Measurements from ENCODE around the gene CYGB. TPM values are rescaled to one million over a fixed set of nuclear protein-coding genes. Genes with fewer than 3 reads are reported as not detected.
A peak's percentile ranks its signal among the peaks of the same experiment; 100 is the strongest.

The CYGB gene
- total and polyA plus RNA-seq, 2 of the 13 experiments (the other 11 are each of a cell fraction or from before 2014, with no cell fraction given) = 18.9 to 27.1 TPM

DNA sequence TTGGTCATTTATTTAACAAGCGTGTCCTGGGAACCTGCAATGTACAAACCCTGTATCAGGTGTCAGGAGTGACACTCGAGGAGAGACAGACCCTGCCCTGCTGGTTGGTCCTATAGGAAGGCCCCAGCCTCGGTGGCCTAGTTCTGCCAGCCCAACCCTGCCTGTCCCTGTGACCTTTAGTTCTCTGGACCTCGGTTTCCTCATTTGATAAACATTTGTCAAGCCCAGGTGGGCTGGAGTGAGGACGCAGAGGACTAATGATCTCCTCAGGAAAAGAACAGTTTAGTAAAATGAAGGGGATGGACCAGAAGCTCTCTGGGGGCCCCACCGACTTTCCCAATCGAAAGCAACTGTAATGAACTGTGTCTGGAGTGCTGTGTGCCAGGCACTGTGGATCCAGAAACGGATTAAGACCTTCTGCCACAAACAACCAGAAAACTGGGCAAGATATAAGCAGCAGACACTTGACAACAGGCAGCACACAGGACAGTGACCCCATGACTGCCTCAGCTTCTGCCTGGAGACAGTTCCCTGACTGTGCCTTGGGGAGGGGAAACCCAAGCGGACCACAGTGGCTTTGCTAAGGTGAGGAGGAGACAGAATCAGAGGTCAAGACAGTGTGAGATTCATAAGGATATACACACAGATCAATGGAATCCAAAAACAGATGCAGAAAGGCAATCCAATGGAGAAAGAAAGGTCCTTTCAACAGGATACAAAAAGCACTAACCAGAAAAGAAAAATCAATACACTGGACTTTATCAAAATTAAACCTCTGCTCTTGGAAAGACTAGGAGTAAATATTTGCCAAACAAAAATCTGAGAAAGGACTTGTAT, 11.1 kb upstream of the CYGB start:
- Histone ChIP-seq H3K4me2 (ENCODE audit: low read depth, low read length) (peak overlapping the region; percentile 93), H3K27ac (ENCODE audit: extremely low read length, insufficient read depth, low read length) (peak overlapping the region; percentile 69), H3K27me3 (ENCODE audit: control insufficient read depth in 1 of 2, insufficient read depth in 2 of 2, low read length in 2 of 2) (no peaks in the 10 kb centered on the region), H2AFZ (ENCODE audit: low read length) (no peak overlapping the region), H3K4me1 (ENCODE audit: insufficient read depth, low read length) (peaks cover 71% of the 10 kb centered on the region), H3K79me2 (ENCODE audit: insufficient read depth, low read length) (peaks cover 42% of the 10 kb centered on the region), H3K36me3 (replicated peaks in 1 of 2; ENCODE audit: control insufficient read depth in 1 of 2, insufficient read depth in 2 of 2, low read length in 2 of 2) (peaks cover 7% of the 10 kb centered on the region in 2 experiments; a peak in 4 of 5 replicates), H3K9me3 (ENCODE audit: low read length) (no peaks in the 10 kb centered on the region), H4K20me1 (ENCODE audit: insufficient read depth, low read length) (peaks cover 7% of the 10 kb centered on the region; the same call in 1 of the 2 replicates), H3K9ac (ENCODE audit: insufficient read depth, low read depth, low read length) (peak overlapping the region; percentile 63), H3K4me3 (replicated peaks in 1 of 3; ENCODE audit: insufficient read depth in 1 of 3, low read depth in 2 of 3, low read length in 3 of 3) (peak overlapping the region; percentile 54 to 66 (median 66))
- intact Hi-C loops (cut with micrococcal nuclease; ENCODE audit: unreplicated experiment) = no loop called here
- BruUV-seq (replicated peaks) = no TSS peak
- POLR2A ChIA-PET = interaction anchor here (0.8 to 4.4 kb wide), 8 partner anchors 9 to 65 kb away, joined by 3 to 40 read pairs (median 10); partner anchors contain the start of genes PRCD and RHBDF2
- CTCF ChIA-PET (ENCODE audit: low intra/inter-chr PET ratio, low total read pairs) = interaction anchor here (1.1 to 4.4 kb wide), 2 partner anchors 26 to 37 kb away, joined by 5 to 86 read pairs; partner anchors contain the start of gene ST6GALNAC2
- in situ Hi-C loops (cut with HindIII; ENCODE audit: extremely low pct_ligation_motif_present, low pct_unique_long_range_greater_than_20kb) = no loop called here
- DNase-seq (ENCODE audit: low spot score) = peak; percentile 81
- peak; percentile 80 for ATAC-seq
- FAIRE-seq = peak; percentile 89
- under 1% methylated on average over 8 of the region's 9 CpGs for WGBS (ENCODE audit: low lambda C conversion rate)
- TF ChIP-seq SPEN (CRISPR knock-in tag; IDR thresholded peaks at IDR 0.05; ENCODE audit: low read depth) = peak; percentile 70; the same call in 1 of the 2 replicates
- TF ChIP-seq SAP130 (CRISPR knock-in tag; IDR thresholded peaks at IDR 0.05; ENCODE audit: low read depth) = peak; percentile 73
- peak; percentile 17; the same call in 1 of the 2 replicates for TF ChIP-seq ZNF451 (CRISPR knock-in tag; IDR thresholded peaks at IDR 0.05)
- no peak for TF ChIP-seq SOX6 (IDR thresholded peaks at IDR 0.05)
- peak; percentile 46; the same call in 1 of the 2 replicates for TF ChIP-seq SOX6 (CRISPR knock-in tag; IDR thresholded peaks at IDR 0.05)
- no peak for TF ChIP-seq PAWR (CRISPR knock-in tag; IDR thresholded peaks at IDR 0.05; ENCODE audit: borderline replicate concordance)
- TF ChIP-seq ZNF83 (CRISPR knock-in tag; IDR thresholded peaks at IDR 0.05; ENCODE audit: borderline replicate concordance) = 0 out of 2 replicates have a peak, but pooled peaks have one; percentile 10
- TF ChIP-seq, protein P1, sequence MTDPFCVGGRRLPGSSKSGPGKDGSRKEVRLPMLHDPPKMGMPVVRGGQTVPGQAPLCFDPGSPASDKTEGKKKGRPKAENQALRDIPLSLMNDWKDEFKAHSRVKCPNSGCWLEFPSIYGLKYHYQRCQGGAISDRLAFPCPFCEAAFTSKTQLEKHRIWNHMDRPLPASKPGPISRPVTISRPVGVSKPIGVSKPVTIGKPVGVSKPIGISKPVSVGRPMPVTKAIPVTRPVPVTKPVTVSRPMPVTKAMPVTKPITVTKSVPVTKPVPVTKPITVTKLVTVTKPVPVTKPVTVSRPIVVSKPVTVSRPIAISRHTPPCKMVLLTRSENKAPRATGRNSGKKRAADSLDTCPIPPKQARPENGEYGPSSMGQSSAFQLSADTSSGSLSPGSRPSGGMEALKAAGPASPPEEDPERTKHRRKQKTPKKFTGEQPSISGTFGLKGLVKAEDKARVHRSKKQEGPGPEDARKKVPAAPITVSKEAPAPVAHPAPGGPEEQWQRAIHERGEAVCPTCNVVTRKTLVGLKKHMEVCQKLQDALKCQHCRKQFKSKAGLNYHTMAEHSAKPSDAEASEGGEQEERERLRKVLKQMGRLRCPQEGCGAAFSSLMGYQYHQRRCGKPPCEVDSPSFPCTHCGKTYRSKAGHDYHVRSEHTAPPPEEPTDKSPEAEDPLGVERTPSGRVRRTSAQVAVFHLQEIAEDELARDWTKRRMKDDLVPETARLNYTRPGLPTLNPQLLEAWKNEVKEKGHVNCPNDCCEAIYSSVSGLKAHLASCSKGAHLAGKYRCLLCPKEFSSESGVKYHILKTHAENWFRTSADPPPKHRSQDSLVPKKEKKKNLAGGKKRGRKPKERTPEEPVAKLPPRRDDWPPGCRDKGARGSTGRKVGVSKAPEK (CRISPR knock-in tag; IDR thresholded peaks at IDR 0.05; ENCODE audit: borderline replicate concordance) = peak; percentile 89; the same call in 1 of the 2 replicates
- TF ChIP-seq, protein P2, sequence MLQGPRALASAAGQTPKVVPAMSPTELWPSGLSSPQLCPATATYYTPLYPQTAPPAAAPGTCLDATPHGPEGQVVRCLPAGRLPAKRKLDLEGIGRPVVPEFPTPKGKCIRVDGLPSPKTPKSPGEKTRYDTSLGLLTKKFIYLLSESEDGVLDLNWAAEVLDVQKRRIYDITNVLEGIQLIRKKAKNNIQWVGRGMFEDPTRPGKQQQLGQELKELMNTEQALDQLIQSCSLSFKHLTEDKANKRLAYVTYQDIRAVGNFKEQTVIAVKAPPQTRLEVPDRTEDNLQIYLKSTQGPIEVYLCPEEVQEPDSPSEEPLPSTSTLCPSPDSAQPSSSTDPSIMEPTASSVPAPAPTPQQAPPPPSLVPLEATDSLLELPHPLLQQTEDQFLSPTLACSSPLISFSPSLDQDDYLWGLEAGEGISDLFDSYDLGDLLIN (CRISPR knock-in tag; IDR thresholded peaks at IDR 0.05; ENCODE audit: borderline replicate concordance) = no peak
- no peak for TF ChIP-seq ZNF33A (CRISPR knock-in tag; IDR thresholded peaks at IDR 0.05; ENCODE audit: borderline replicate concordance)
- 0 out of 2 replicates have a peak, but pooled peaks have one; percentile 33 for TF ChIP-seq HDAC2 (CRISPR knock-in tag; IDR thresholded peaks at IDR 0.05)
- peak; percentile 65 for TF ChIP-seq RARA (CRISPR knock-in tag; IDR thresholded peaks at IDR 0.05)
- TF ChIP-seq ZFX (CRISPR knock-in tag; IDR thresholded peaks at IDR 0.05; ENCODE audit: low read depth) = peak; percentile 80
- TF ChIP-seq, protein P3, sequence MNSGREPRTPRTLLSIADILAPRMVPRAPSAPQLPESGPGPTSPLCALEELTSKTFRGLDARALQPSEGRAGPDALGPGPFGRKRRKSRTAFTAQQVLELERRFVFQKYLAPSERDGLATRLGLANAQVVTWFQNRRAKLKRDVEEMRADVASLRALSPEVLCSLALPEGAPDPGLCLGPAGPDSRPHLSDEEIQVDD (CRISPR knock-in tag; IDR thresholded peaks at IDR 0.05; ENCODE audit: borderline replicate concordance) = no peak
- TF ChIP-seq ZSCAN31 (CRISPR knock-in tag; IDR thresholded peaks at IDR 0.05; ENCODE audit: low read depth) = peak; percentile 36; the same call in 1 of the 2 replicates
- 0 out of 2 replicates have a peak, but pooled peaks have one; percentile 22 for TF ChIP-seq SNAI1 (CRISPR knock-in tag; IDR thresholded peaks at IDR 0.05; ENCODE audit: borderline replicate concordance)
